G401.6 (cell line): ENCODE results near the gene KRT75.
"Not testable (repeated sequence)": the region's sequence is repeated elsewhere in the genome, so short reads cannot be mapped to it uniquely, and the experiment has no call there.

Experiments
- FAIRE-seq: peaks from 2 replicates; lab custom pipeline; 2012; peaks lifted over from hg19 to GRCh38; lab: Jason Lieb, UNC

KRT75 gene

GRCh38 chr12:52415870-52416750 lies 18.1 kb downstream of the KRT75 start:
- FAIRE-seq = no peak

- FAIRE-seq = no peak
Measured at GRCh38 chr12:52414936-52415335, 19.2 kb downstream of the KRT75 start.

- FAIRE-seq = no peak
Measured at GRCh38 chr12:52413782-52414345, 20.3 kb downstream of the KRT75 start.

- no peak for FAIRE-seq
Measured at GRCh38 chr12:52413202-52413601, 21.0 kb downstream of the KRT75 start.

GRCh38 chr12:52411815-52412214 lies 22.4 kb downstream of the KRT75 start:
- FAIRE-seq = no peak

GRCh38 chr12:52410589-52411248 lies 23.5 kb downstream of the KRT75 start:
- not testable (repeated sequence) for FAIRE-seq

GRCh38 chr12:52407918-52408317 lies 26.3 kb downstream of the KRT75 start:
- no peak for FAIRE-seq

GRCh38 chr12:52405922-52406385 lies 28.2 kb downstream of the KRT75 start, which contains the start of gene KRT82:
TSS of gene KRT82 (minus strand) at chr12:52406335. CDS start at chr12:52406277, 58 bp downstream.
- no peak for FAIRE-seq

- FAIRE-seq = no peak
Measured at GRCh38 chr12:52404951-52405350, 29.2 kb downstream of the KRT75 start.

GRCh38 chr12:52403561-52403960 lies 30.6 kb downstream of the KRT75 start:
- no peak for FAIRE-seq

- no peak for FAIRE-seq
Measured at GRCh38 chr12:52402873-52403540, 31.2 kb downstream of the KRT75 start.

- no peak for FAIRE-seq
Measured at GRCh38 chr12:52402377-52402776, 31.8 kb downstream of the KRT75 start.

- no peak for FAIRE-seq
Measured at GRCh38 chr12:52401926-52402325, 32.2 kb downstream of the KRT75 start.

GRCh38 chr12:52401526-52401925 lies 32.6 kb downstream of the KRT75 start:
- FAIRE-seq = no peak

GRCh38 chr12:52400906-52401305 lies 33.3 kb downstream of the KRT75 start:
- FAIRE-seq = no peak

- FAIRE-seq = no peak
Measured at GRCh38 chr12:52399756-52400155, 34.4 kb downstream of the KRT75 start.

GRCh38 chr12:52398176-52398575 lies 36.0 kb downstream of the KRT75 start:
- FAIRE-seq = no peak

- no peak for FAIRE-seq
Measured at GRCh38 chr12:52396656-52397055, 37.5 kb downstream of the KRT75 start.

GRCh38 chr12:52395761-52396434 lies 38.3 kb downstream of the KRT75 start:
- FAIRE-seq = no peak

GRCh38 chr12:52394836-52395405 lies 39.2 kb downstream of the KRT75 start:
- FAIRE-seq = no peak

GRCh38 chr12:52392465-52393007 lies 41.6 kb downstream of the KRT75 start:
- no peak for FAIRE-seq
